Stimulated activated CD4-positive, alpha-beta T cell treated with anti-CD3 and anti-CD28 coated beads, Interleukin-1b, Interleukin-23, amount 100 ng/mL, for 1 hour (primary cell): ENCODE measurements around the gene ZNF862.

Experiments
- DNase-seq, 2 donors: peaks; one replicate each; pipeline ENCODE4 v3.0.0-alpha.2; 2020; ENCODE audit warnings: low read depth in 2 of 2

ZNF862 gene

GRCh38 chr7:149838224-149838991 lies at the start of gene ZNF862:
ZNF862 (plus strand) TSS chr7:149838375; CDS start chr7:149838612, 237 bp downstream.
- peak; percentile 87 for DNase-seq

- DNase-seq = no peak
Observed at GRCh38 chr7:149789101-149789500, 49.1 kb upstream of the ZNF862 start.

- DNase-seq = no peak
Observed at GRCh38 chr7:149790146-149790548, 48.0 kb upstream of the ZNF862 start.

GRCh38 chr7:149790754-149791360 lies 47.3 kb upstream of the ZNF862 start:
- no peak for DNase-seq

GRCh38 chr7:149791411-149792219 lies 46.6 kb upstream of the ZNF862 start:
- no peak for DNase-seq

GRCh38 chr7:149792220-149792595 lies 46.0 kb upstream of the ZNF862 start:
- DNase-seq = no peak

- DNase-seq = no peak
Observed at GRCh38 chr7:149793261-149793660, 44.9 kb upstream of the ZNF862 start.

- DNase-seq = no peak
Observed at GRCh38 chr7:149794661-149795060, 43.5 kb upstream of the ZNF862 start.

GRCh38 chr7:149795126-149795525 lies 43.0 kb upstream of the ZNF862 start:
- no peak for DNase-seq

- DNase-seq = no peak
Observed at GRCh38 chr7:149796287-149796860, 41.8 kb upstream of the ZNF862 start.

- DNase-seq = no peak
Observed at GRCh38 chr7:149797771-149798170, 40.4 kb upstream of the ZNF862 start.

- peak; percentile 26 to 29 for DNase-seq
Observed at GRCh38 chr7:149799397-149800168, 38.6 kb upstream of the ZNF862 start.

GRCh38 chr7:149800169-149800555 lies 38.0 kb upstream of the ZNF862 start:
- DNase-seq = no peak

- DNase-seq = no peak
Observed at GRCh38 chr7:149801002-149801566, 37.1 kb upstream of the ZNF862 start.

- no peak for DNase-seq
Observed at GRCh38 chr7:149801816-149802215, 36.4 kb upstream of the ZNF862 start.

GRCh38 chr7:149802966-149803365 lies 35.2 kb upstream of the ZNF862 start:
- no peak for DNase-seq

- no peak for DNase-seq
Observed at GRCh38 chr7:149803551-149804074, 34.6 kb upstream of the ZNF862 start.

GRCh38 chr7:149804106-149804505 lies 34.1 kb upstream of the ZNF862 start:
- DNase-seq = no peak

GRCh38 chr7:149806726-149807125 lies 31.4 kb upstream of the ZNF862 start:
- DNase-seq = no peak

GRCh38 chr7:149808311-149808710 lies 29.9 kb upstream of the ZNF862 start:
- no peak for DNase-seq

GRCh38 chr7:149809215-149809614 lies 29.0 kb upstream of the ZNF862 start:
- no peak for DNase-seq
